HepG2 (cell line): Measurements from ENCODE around the gene PARP3.

ENCODE experiments used
- NR2F6 ChIP-seq, 2 experiments: IDR thresholded peaks; 2 replicates each; pipeline ENCODE4 v1.6.1; 2016; ENCODE audit warnings: antibody characterized with exemption in 1 of 2, mild to moderate bottlenecking in 1 of 2
- SMAD3 ChIP-seq: sonication (generic); formaldehyde crosslinking; IDR thresholded peaks from 2 replicates; pipeline ENCODE4 v1.4.0; 2020; ENCODE audit warnings: missing genetic modification reagents
- TEAD3 ChIP-seq: optimal IDR thresholded peaks from 2 replicates; pipeline ENCODE3; 2016; ENCODE audit warnings: borderline replicate concordance
- ZNF121 ChIP-seq: sonication (generic); formaldehyde crosslinking; IDR thresholded peaks from 2 replicates; pipeline ENCODE4 v1.5.0; 2020; ENCODE audit warnings: mild to moderate bottlenecking, missing genetic modification reagents
- TF ChIP-seq, protein P1 (sequence below): sonication (generic); formaldehyde crosslinking; IDR thresholded peaks from 2 replicates; pipeline ENCODE4 v1.5.0; 2020; ENCODE audit warnings: mild to moderate bottlenecking, missing genetic modification reagents, moderate library complexity

DNA sequence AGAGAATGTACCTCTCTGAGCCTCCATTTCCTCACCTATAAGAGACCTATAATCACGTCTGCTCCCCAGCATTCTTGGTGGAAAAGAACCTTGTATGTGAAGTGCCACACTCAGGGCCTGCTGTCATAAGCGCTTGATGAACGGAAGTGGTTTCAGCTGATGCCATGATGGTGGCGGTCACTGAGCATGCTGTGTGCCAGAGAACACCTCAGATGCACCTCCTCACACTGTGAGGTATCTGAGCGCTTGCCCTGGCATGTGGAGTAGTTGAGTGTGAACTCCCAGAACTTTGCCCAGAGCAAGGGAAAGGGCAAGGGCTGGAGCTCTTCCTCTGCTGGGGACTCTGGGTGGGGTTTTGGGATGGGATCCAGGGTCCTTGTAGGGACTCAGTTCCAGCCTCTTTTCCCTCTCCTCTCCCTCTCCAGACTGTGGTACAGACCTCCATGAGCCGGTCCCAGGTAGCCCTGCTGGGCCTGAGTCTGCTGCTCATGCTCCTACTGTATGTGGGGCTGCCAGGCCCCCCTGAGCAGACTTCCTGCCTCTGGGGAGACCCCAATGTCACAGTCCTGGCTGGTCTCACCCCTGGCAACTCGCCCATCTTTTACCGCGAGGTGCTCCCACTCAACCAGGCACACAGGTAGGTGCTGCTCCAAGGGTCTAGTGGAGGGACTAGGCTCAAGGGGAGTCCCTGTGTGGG is 35.4 kb downstream of the PARP3 start:
- TF ChIP-seq, protein P1, sequence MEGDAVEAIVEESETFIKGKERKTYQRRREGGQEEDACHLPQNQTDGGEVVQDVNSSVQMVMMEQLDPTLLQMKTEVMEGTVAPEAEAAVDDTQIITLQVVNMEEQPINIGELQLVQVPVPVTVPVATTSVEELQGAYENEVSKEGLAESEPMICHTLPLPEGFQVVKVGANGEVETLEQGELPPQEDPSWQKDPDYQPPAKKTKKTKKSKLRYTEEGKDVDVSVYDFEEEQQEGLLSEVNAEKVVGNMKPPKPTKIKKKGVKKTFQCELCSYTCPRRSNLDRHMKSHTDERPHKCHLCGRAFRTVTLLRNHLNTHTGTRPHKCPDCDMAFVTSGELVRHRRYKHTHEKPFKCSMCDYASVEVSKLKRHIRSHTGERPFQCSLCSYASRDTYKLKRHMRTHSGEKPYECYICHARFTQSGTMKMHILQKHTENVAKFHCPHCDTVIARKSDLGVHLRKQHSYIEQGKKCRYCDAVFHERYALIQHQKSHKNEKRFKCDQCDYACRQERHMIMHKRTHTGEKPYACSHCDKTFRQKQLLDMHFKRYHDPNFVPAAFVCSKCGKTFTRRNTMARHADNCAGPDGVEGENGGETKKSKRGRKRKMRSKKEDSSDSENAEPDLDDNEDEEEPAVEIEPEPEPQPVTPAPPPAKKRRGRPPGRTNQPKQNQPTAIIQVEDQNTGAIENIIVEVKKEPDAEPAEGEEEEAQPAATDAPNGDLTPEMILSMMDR (CRISPR knock-in tag) = no peak
- TF ChIP-seq ZNF121 (CRISPR knock-in tag) = no peak
- no peak for TF ChIP-seq TEAD3 (CRISPR knock-in tag)
- TF ChIP-seq NR2F6 (IDR thresholded peaks at IDR 0.05) = no peak
- no peak for TF ChIP-seq NR2F6 (CRISPR knock-in tag; IDR thresholded peaks at IDR 0.05)
- no peak for TF ChIP-seq SMAD3
